Endometrial microvascular endothelial cells (primary cell): ENCODE results near the gene INTS1. TPM values are rescaled to one million over a fixed set of nuclear protein-coding genes. Genes with fewer than 3 reads are reported as not detected.
"Not testable (repeated sequence)": the region's sequence is repeated elsewhere in the genome, so short reads cannot be mapped to it uniquely, and the experiment has no call there.

Experiments
- in situ Hi-C: cut with HindIII; loops from 2 replicates; pipeline ENCODE4 v1.10.0; 2017; ENCODE audit warnings: low sequenced_read_pairs, low pct_unique_long_range_greater_than_20kb; ENCODE audit errors: inconsistent ontology term
- total RNA-seq: library from RNA; depleted of rRNA; stranded (reverse); fragments of >200 nt; gene quantifications from one replicate; pipeline ENCODE4 v1.2.3, GENCODE V29; 2015; ENCODE audit errors: inconsistent ontology term

Gene INTS1
- total RNA-seq, 1 donor from 2014 or later = 70.4 TPM

DNA sequence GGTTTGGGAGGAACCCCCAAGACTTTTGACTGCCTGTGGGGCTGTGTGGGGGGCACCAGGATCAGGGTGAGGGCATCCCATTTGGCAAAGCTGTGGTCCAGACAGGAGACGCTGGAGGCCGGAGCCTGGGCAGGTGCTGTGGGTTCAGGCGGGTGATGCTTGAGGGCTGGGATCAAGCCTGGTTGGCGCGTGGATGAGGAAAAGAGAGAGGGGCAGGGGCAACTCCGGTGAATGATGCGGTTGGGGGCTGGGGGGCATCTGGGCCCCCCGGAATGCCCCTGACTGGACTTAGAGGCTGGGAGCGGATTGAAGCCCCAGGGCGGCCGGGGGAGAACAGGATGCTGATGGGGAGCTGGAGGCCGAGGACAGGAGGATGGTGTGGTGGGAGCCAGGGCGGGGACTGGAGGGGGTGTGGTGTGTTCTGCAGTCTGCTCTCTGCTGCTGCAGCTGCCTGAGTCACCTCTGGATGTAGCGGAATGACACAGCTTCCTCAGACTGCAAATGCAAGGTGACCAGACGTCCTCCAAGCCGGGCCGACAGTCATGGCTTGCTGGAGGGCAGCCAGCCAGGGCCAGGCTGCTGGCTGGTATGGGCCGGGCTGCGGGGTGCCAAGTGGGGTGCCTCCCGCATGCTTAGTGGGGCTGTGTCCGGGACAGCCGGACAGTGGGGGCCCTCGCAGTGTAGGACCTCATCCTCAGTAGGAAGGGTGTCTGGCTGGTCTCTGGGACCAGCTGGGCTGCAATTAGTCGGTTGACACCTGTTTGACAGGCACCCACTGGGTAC, 29.5 kb upstream of the INTS1 start:
- in situ Hi-C loops = no loop called here

GRCh38 chr7:1533255-1533546, 29.0 kb upstream of the INTS1 start:
- in situ Hi-C loops = no loop called here

DNA sequence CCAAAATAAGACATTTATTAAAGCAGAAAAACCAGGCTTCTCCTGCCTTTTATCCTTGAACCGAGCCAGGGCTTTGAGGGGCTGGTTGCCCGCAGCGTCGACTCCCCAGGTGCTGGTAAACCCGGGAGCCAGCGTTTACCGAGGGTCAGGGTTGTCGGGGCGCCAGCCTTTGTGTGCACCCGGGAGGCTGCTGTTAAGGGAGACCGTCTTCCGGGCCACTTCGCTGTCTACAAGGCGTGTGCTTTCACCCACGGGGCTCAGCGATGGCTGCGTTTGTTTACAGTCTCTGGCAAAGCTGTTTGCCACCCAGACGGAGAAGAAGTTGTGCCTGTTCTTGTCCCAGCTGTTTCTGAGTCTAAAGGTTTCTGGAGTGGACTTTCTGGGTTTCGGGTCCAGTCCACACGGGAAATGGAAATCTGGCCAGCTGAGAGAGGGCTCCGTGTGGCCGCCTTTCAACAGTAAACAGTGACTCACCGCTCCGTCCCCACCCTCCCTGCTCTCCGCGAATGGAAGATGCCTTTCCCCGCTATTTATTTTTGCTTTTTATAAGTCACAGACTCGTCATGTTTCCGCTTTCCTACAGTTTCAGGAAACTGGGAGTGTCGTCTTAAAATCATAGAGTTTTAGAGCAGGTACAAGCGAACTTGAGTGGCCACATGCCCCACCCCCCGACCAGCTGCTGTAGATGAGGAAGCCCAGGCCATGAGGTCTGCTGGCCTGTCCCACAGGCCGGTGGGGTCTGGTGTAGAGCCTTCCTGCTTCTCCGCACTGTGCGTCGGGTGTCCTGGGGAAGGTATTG, 28.5 kb upstream of the INTS1 start:
- in situ Hi-C loops = no loop called here

DNA sequence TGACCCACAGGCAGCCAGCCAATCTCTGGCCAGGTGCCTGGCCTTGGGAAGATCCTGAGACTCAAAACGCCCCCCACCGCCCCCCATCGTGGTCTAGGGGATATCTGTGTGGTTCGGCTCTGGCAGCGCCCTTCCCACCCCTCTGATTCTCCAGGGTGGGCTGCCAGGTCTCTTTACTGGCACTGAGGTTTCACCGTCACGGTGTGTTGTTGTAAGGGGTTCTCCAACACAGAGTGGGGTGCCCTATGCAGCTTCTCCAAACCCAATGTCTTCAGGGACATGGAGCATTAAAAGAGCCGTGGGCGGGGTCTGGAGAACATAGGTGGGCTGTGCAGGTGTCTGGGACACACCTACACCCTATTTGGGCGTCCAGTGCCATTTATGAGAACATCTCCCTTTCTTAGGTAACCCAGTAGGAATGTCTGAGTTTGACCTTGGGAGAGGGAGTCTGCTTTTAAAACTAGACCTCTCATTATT, 27.8 kb upstream of the INTS1 start:
- in situ Hi-C loops = no loop called here

DNA sequence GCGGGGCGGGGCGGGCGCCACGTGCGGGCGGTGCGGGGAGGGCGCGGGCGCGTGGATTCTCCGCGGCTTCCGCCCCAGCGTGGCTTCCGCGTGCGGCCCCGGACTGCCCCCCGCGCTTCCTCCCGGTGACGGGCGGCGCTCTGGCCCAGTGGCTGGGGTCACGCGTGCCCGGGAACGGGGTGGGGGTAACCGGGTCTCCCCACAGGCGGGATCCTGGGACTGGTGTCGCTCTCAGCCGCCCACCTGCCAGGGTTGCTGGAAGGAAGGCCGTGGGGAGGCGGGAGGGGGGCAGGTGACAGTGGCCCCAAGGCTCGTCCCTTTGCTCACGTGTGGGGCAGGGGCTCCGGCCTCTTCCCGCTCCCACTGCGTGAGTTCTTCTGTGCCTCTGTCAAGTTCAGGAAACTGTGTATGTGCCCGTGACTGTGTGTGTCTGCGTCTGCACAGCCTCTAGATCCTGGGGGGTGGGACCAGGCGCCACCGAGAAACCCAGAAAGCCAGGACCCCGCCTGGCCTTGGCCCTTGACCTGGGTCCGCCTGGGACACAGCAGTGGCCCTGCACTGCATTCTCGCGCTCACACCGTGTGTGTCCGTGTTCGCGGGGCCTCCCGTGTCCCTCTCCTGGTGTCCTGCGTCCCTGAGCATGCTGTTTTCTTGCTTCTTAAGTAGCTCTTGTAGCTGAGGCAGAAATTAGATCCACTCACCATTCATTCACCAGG, 27.2 kb upstream of the INTS1 start:
- in situ Hi-C loops = no loop called here

- in situ Hi-C loops = no loop called here
Observed at GRCh38 chr7:1530946-1531262, 26.7 kb upstream of the INTS1 start.

GRCh38 chr7:1529383-1530116, 25.4 kb upstream of the INTS1 start:
- in situ Hi-C loops = no loop called here

GRCh38 chr7:1526271-1526754, 22.1 kb upstream of the INTS1 start:
- in situ Hi-C loops = no loop called here

- in situ Hi-C loops = no loop called here
Observed at GRCh38 chr7:1525409-1525808, 21.2 kb upstream of the INTS1 start.

DNA sequence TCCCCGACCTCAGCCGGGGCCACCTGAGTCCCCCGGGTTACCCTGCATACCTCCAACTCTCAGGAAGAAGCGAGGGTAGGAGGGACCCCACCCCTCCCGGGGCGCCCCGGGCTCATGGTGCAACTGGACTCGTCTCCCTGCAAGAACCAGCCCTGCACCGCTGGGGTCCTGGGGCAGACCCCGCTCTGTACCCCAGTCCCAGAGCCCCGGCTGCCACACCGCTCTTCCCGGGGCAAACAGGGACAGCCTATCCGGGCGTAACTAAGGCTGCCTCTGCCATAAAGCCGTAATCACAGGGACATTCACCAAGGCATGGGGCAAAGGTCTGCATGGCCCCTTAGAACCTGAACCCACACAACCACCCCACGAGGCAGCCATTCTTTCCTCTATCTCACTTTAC, 19.7 kb upstream of the INTS1 start:
- in situ Hi-C loops = no loop called here

DNA sequence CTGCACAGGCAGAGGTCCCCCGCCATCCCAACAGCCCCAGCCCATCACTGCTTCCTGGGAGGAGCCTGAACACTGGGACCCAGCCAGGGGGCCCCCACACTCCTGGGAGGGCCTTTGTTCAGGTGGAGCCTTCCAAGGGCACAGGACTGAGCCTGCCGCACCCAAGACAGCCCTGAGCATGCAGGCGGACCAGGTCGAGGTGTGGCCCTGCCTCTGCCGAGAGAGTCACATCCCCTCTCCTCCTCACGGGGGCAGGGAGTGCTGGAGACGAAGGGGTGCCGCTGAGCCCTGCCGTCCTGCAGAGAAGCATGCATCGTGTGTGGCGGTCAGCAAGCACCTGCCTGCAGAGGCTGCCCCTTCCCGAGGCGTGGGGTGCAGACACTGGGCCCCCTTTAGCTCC, 19.0 kb upstream of the INTS1 start:
- in situ Hi-C loops = no loop called here

- in situ Hi-C loops = no loop called here
Observed at GRCh38 chr7:1521456-1521855, 17.3 kb upstream of the INTS1 start.

DNA sequence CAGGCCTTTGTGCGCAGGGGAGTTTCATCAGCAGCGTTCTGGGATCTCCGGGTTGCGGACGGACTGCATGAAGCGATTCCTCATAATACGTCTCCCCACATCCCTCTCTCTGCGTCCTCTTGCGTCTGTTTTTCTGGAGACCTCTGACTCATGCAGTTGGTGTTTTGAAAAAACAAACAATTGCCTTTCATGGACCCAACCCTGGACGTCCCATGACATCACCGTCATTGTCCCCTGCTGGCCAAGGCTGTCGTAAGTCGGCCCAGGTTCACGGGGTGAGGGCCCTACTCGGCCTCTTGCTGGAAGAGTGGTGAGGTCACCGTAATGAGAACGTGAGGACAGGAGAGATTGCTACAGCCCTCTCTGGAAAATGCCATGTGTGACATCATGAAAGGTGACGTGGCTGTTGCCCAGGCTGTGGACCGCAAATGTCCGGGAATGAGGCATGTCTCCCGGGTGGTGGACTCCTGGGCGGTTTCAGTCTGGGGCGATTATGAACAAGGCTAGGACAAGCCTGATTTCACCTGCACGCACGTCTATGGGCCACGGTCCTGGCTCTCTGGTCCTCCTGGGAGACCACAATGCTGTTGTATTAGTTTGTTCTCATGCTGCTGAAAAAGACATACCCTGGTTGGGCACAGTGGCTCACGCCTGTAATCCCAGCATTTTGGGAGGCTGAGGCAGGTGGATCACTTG, 16.5 kb upstream of the INTS1 start:
- in situ Hi-C loops = no loop called here

DNA sequence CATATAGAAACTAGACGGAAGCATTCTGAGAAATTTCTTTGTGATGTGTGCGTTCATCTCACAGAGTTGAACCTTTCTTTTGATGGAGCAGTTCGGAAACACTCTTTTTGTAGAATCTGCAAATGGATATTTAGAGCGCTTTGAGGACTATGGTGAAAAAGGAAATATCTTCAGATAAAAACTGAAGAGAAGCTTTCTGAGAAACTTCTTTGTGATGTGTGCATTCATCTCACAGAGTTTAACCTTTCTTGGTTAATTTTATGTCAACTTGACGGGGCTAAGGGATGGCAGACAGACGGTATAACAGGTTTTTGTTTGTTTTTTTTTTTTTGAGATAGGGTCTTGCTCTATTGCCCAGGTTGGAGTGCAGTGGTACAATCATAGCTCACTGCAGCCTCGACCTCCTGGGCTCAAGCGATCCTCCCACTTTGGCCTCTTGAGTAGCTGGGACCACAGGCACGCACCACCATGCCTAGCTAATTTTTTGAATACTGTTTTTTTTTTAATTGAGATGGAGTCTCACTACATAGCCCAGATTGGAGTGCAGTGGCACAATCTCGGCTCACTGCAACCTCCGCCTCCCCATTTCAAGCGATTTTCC, 15.2 kb upstream of the INTS1 start:
- in situ Hi-C loops = not testable (repeated sequence)

- in situ Hi-C loops = no loop called here
Observed at GRCh38 chr7:1516586-1517251, 12.5 kb upstream of the INTS1 start.

- in situ Hi-C loops = not testable (repeated sequence)
Observed at GRCh38 chr7:1515509-1515967, 11.3 kb upstream of the INTS1 start.

- in situ Hi-C loops = no loop called here
Observed at GRCh38 chr7:1514995-1515401, 10.8 kb upstream of the INTS1 start.

- in situ Hi-C loops = no loop called here
Observed at GRCh38 chr7:1514407-1514806, 10.2 kb upstream of the INTS1 start.
